PC-3 (cell line): ENCODE measurements around the gene MEGF6. TPM values are rescaled to one million over a fixed set of nuclear protein-coding genes. Genes with fewer than 3 reads are reported as not detected.

Experiments
- ATAC-seq: fragments of 200-7000 bp; cut with Tn5 transposase; 2 replicates; pipeline ENCODE4 v1.9.1; 2020; ENCODE audit warnings: mild to moderate bottlenecking, moderate library complexity
- BruUV-seq: library from RNA; stranded (reverse); fragments of 400-500 nt; replicated peaks from 2 replicates; lab custom pipeline; 2021; lab: Mats Ljungman, UMichigan
- CTCF ChIA-PET: fragments of 300-600 bp; sonication (Branson Sonifier 250); formaldehyde crosslinking; loops from one replicate; lab custom pipeline; 2022; ENCODE audit warnings: antibody characterized with exemption; lab: Charles Lee
- POLR2A ChIA-PET: fragments of 300-600 bp; sonication (Branson Sonifier 250); formaldehyde crosslinking; loops from one replicate; lab custom pipeline; 2022; ENCODE audit warnings: antibody characterized with exemption; ENCODE audit not compliant: unreplicated experiment; lab: Charles Lee
- DNase-seq: peaks from one replicate; pipeline ENCODE4 v3.0.0-alpha.2; 2015
- H2AFZ ChIP-seq: fragments of 300-600 bp; sonication (generic); 2 replicates; pipeline ENCODE4 v1.6.0; 2016; ENCODE audit warnings: antibody characterized with exemption, low read length
- H3F3A ChIP-seq: fragments of 300-600 bp; sonication (generic); one replicate; pipeline ENCODE4 v1.6.0; 2017; ENCODE audit warnings: antibody characterized with exemption, low read length, control low read depth, mild to moderate bottlenecking; ENCODE audit not compliant: unreplicated experiment
- H3K27ac ChIP-seq: fragments of 300-600 bp; sonication (generic); 2 replicates; pipeline ENCODE4 v1.5.1; 2016; ENCODE audit warnings: mild to moderate bottlenecking, low read length
- H3K27me3 ChIP-seq: fragments of 300-600 bp; sonication (generic); 2 replicates; pipeline ENCODE4 v1.6.1; 2016; ENCODE audit warnings: low read length, mixed read lengths
- H3K36me3 ChIP-seq: fragments of 300-600 bp; sonication (generic); 2 replicates; pipeline ENCODE4 v1.6.1; 2016; ENCODE audit warnings: low read depth, mixed run types, low read length, mixed read lengths
- H3K4me1 ChIP-seq: fragments of 300-600 bp; sonication (generic); 2 replicates; pipeline ENCODE4 v1.5.1; 2016; ENCODE audit warnings: low read length; ENCODE audit not compliant: insufficient read depth
- H3K4me2 ChIP-seq: fragments of 300-600 bp; sonication (generic); 2 replicates; pipeline ENCODE4 v1.6.0; 2016; ENCODE audit warnings: low read length
- H3K4me3 ChIP-seq: fragments of 300-600 bp; sonication (generic); 2 replicates; pipeline ENCODE4 v1.5.1; 2016; ENCODE audit warnings: mild to moderate bottlenecking, low read length, mixed read lengths
- H3K79me2 ChIP-seq: fragments of 300-600 bp; sonication (generic); 2 replicates; pipeline ENCODE4 v1.6.1; 2017; ENCODE audit warnings: low read length, mixed read lengths
- H3K9ac ChIP-seq: fragments of 300-600 bp; sonication (generic); 2 replicates; pipeline ENCODE4 v1.6.0; 2016; ENCODE audit warnings: mild to moderate bottlenecking, low read length
- H3K9me2 ChIP-seq: fragments of 300-600 bp; sonication (generic); replicated peaks from 2 replicates; pipeline ENCODE4 v1.6.1; 2016; ENCODE audit warnings: mixed run types, low read length, mixed read lengths
- H3K9me3 ChIP-seq: fragments of 300-600 bp; sonication (generic); 2 replicates; pipeline ENCODE4 v1.6.1; 2016; ENCODE audit warnings: low read length, mixed read lengths
- H4K20me1 ChIP-seq: fragments of 300-600 bp; sonication (generic); 2 replicates; pipeline ENCODE4 v1.6.1; 2016; ENCODE audit warnings: low read length, mixed read lengths
- EZH2 ChIP-seq: fragments of 300-600 bp; sonication (generic); IDR thresholded peaks from one replicate; pipeline ENCODE4 v1.6.1; 2017; ENCODE audit warnings: antibody characterized with exemption, mild to moderate bottlenecking, low read length; ENCODE audit not compliant: unreplicated experiment
- EZH2phosphoT487 ChIP-seq: fragments of 300-600 bp; sonication (generic); IDR thresholded peaks from 2 replicates; pipeline ENCODE4 v1.6.1; 2018; ENCODE audit warnings: mild to moderate bottlenecking, antibody characterized with exemption, low read length, borderline replicate concordance
- intact Hi-C: fragments of 100-400 bp; cut with micrococcal nuclease; formaldehyde crosslinking; loops from 2 replicates; pipeline ENCODE4 v1.9.0; 2023
- total RNA-seq: library from RNA; depleted of rRNA; stranded (reverse); fragments of >200 nt; gene quantifications from 2 replicates; pipeline ENCODE4 v1.2.3, GENCODE V29; 2014
- TF ChIP-seq, protein P1 (sequence below): fragments of 300-600 bp; sonication (generic); conservative IDR thresholded peaks from 2 replicates; pipeline ENCODE4 v1.5.1; 2017; ENCODE audit warnings: antibody characterized with exemption, low read depth, mild to moderate bottlenecking, low read length

The MEGF6 gene
- total RNA-seq, 1 experiment from 2014 or later: 32.5 TPM

DNA sequence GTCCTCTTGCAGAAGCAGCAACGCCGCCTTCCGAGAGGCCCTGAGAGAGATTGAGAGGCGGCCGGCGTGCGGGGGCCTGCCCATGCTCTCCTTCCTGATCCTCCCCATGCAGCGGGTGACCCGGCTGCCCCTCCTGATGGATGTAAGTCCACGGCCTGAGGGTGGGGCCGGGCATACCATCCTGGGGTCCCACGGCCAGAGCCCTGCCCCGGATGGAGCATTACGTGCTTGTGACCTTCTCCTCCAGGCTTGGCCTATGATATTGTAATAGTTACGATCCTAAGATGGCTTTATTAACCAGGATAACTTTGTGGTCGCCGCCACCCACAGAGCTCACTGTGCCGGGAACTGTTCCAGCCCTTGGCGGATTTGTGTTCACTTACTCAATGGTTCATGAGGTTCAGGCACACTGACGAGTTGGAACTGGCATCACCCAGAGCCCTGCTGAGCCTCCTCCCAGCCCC lies 137.9 kb downstream of the MEGF6 start:
- POLR2A ChIA-PET: no interaction called here
- no peak overlapping the region for H2AFZ ChIP-seq
- ATAC-seq: no peak

DNA sequence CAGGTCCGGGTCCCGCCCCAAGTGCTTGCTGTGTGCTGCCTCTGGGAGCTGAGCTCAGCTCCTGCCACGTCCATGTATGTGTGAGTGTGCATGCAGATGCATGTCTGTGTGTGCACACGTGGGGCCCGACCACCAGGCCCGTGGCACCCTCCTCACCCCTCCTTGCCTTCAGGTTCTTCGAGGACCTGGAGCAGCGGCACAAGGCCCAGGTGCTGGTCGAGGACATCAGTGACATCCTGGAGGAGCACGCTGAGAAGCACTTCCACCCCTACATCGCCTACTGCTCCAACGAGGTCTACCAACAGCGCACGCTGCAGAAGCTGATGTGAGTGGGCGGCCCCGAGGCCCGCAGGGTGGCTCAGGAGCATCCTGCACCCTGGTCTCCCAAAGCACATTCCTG lies 138.4 kb downstream of the MEGF6 start:
- no peak overlapping the region for H3K4me2 ChIP-seq

More for the DNA sequence above, 137.9 kb downstream of the MEGF6 start:
- BruUV-seq: no TSS peak
- Histone ChIP-seq H3K4me1 (no peaks in the 10 kb centered on the region; the same call in 1 of the 2 replicates), H3K4me2 (no peak overlapping the region), H3K9ac (no peak overlapping the region), H4K20me1 (no peaks in the 10 kb centered on the region), H3F3A (no peaks in the 10 kb centered on the region), H3K27ac (no peak overlapping the region), H3K27me3 (no peaks in the 10 kb centered on the region), H3K79me2 (no peaks in the 10 kb centered on the region), H3K9me2 (no peaks in the 10 kb centered on the region), H3K9me3 (no peaks in the 10 kb centered on the region), H3K4me3 (no peak overlapping the region), H3K36me3 (no peaks in the 10 kb centered on the region; the same call in 1 of the 2 replicates)
- TF ChIP-seq EZH2phosphoT487 (no peak), EZH2 (no peak)
- TF ChIP-seq, protein P1, sequence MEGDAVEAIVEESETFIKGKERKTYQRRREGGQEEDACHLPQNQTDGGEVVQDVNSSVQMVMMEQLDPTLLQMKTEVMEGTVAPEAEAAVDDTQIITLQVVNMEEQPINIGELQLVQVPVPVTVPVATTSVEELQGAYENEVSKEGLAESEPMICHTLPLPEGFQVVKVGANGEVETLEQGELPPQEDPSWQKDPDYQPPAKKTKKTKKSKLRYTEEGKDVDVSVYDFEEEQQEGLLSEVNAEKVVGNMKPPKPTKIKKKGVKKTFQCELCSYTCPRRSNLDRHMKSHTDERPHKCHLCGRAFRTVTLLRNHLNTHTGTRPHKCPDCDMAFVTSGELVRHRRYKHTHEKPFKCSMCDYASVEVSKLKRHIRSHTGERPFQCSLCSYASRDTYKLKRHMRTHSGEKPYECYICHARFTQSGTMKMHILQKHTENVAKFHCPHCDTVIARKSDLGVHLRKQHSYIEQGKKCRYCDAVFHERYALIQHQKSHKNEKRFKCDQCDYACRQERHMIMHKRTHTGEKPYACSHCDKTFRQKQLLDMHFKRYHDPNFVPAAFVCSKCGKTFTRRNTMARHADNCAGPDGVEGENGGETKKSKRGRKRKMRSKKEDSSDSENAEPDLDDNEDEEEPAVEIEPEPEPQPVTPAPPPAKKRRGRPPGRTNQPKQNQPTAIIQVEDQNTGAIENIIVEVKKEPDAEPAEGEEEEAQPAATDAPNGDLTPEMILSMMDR: no peak
- intact Hi-C loops: no loop called here
- no peak for DNase-seq
- CTCF ChIA-PET: interaction anchor here (1.1 kb wide), 1 partner anchor 20 kb away, joined by 3 read pairs; no protein-coding TSS in a partner anchor

More for the DNA sequence above, 138.4 kb downstream of the MEGF6 start:
- H3K9me3 ChIP-seq: no peaks in the 10 kb centered on the region
- intact Hi-C loops: no loop called here
- H3K9me2 ChIP-seq: no peaks in the 10 kb centered on the region
- H3K4me3 ChIP-seq: no peak overlapping the region
- no TSS peak for BruUV-seq
- no peaks in the 10 kb centered on the region; the same call in 1 of the 2 replicates for H3K36me3 ChIP-seq
- H3K79me2 ChIP-seq: no peaks in the 10 kb centered on the region
- POLR2A ChIA-PET: no interaction called here
- no peak overlapping the region for H3K9ac ChIP-seq
- H3F3A ChIP-seq: no peaks in the 10 kb centered on the region
- DNase-seq: no peak
- H2AFZ ChIP-seq: no peak overlapping the region
- no peak overlapping the region for H3K27ac ChIP-seq
- TF ChIP-seq EZH2: no peak
- TF ChIP-seq, protein P1: no peak
- TF ChIP-seq EZH2phosphoT487: no peak
- no peaks in the 10 kb centered on the region for H3K27me3 ChIP-seq
- ATAC-seq: no peak
- CTCF ChIA-PET: interaction anchor here (2.1 kb wide), 1 partner anchor 20 kb away, joined by 15 read pairs; no protein-coding TSS in a partner anchor
- H4K20me1 ChIP-seq: no peaks in the 10 kb centered on the region
- H3K4me1 ChIP-seq: no peaks in the 10 kb centered on the region; the same call in 1 of the 2 replicates
